Activated CD8-positive, alpha-beta memory T cell treated with anti-CD3 and anti-CD28 coated beads for 36 hours (primary cell): ENCODE measurements around the gene KRTAP20-4. TPM values are rescaled to one million over a fixed set of nuclear protein-coding genes. Genes with fewer than 3 reads are reported as not detected.

Experiments
- CTCF ChIA-PET: fragments of 350-600 bp; sonication (Branson Sonifier 250); formaldehyde crosslinking; loops from one replicate; lab custom pipeline; 2021; ENCODE audit warnings: antibody characterized with exemption; lab: Charles Lee
- POLR2A ChIA-PET: fragments of 350-600 bp; sonication (Branson Sonifier 250); formaldehyde crosslinking; loops from one replicate; lab custom pipeline; 2021; ENCODE audit warnings: antibody characterized with exemption; lab: Charles Lee
- total RNA-seq, 2 experiments: library from RNA; stranded (reverse); gene quantifications; one replicate each; pipeline ENCODE4 v1.2.3, GENCODE V29; 2021

Gene KRTAP20-4
- total RNA-seq, 2 experiments from 2014 or later = not detected

- CTCF ChIA-PET = no interaction called here
- POLR2A ChIA-PET = interaction anchor here (1.2 kb wide), 1 partner anchor 194 kb away, joined by 3 read pairs; no protein-coding TSS in a partner anchor
These were observed 22.1 kb downstream of the KRTAP20-4 start, which contains the start of gene KRTAP20-3 for GRCh38 chr21:30642564-30642963. KRTAP20-3 (plus strand) TSS chr21:30642864.

GRCh38 chr21:30646904-30647414, 26.5 kb downstream of the KRTAP20-4 start:
- ChIA-PET POLR2A (no interaction called here), CTCF (no interaction called here)

- ChIA-PET POLR2A (no interaction called here), CTCF (no interaction called here)
These were observed 32.5 kb downstream of the KRTAP20-4 start for GRCh38 chr21:30652891-30653290.

- POLR2A ChIA-PET = no interaction called here
- CTCF ChIA-PET = no interaction called here
These were observed 48.3 kb downstream of the KRTAP20-4 start for GRCh38 chr21:30668776-30669175.

Other genes with a start within 250 kb of the KRTAP20-4 start
- gene KRTAP13-2, start 248.4 kb upstream of the KRTAP20-4 start, total RNA-seq = not detected
- gene KRTAP13-1, start 224.6 kb upstream of the KRTAP20-4 start, total RNA-seq = not detected
- not detected for gene KRTAP13-3, start 194.7 kb upstream of the KRTAP20-4 start, total RNA-seq
- gene KRTAP13-4, start 190.4 kb upstream of the KRTAP20-4 start, total RNA-seq = not detected
- not detected for gene KRTAP15-1, start 180.4 kb upstream of the KRTAP20-4 start, total RNA-seq
- not detected for gene KRTAP19-1, start 140.3 kb upstream of the KRTAP20-4 start, total RNA-seq
- gene KRTAP19-2, start 133.2 kb upstream of the KRTAP20-4 start, total RNA-seq = not detected
- gene KRTAP19-3, start 128.6 kb upstream of the KRTAP20-4 start, total RNA-seq = not detected
- gene KRTAP19-4, start 123.5 kb upstream of the KRTAP20-4 start, total RNA-seq = not detected
- gene KRTAP19-5, start 118.5 kb upstream of the KRTAP20-4 start, total RNA-seq = not detected
- gene KRTAP19-6, start 78.8 kb upstream of the KRTAP20-4 start, total RNA-seq = not detected
- not detected for gene KRTAP19-7, start 59.3 kb upstream of the KRTAP20-4 start, total RNA-seq
- not detected for gene KRTAP22-2, start 30.2 kb upstream of the KRTAP20-4 start, total RNA-seq
- not detected for gene KRTAP6-3, start 28.2 kb upstream of the KRTAP20-4 start, total RNA-seq
- not detected for gene KRTAP6-2, start 21.7 kb upstream of the KRTAP20-4 start, total RNA-seq
- not detected for gene KRTAP22-1, start 19.5 kb upstream of the KRTAP20-4 start, total RNA-seq
- not detected for gene KRTAP6-1, start 6.7 kb upstream of the KRTAP20-4 start, total RNA-seq
- gene KRTAP20-1, start 4.2 kb upstream of the KRTAP20-4 start, total RNA-seq = not detected
- gene KRTAP20-2, start 14.6 kb downstream of the KRTAP20-4 start, total RNA-seq = not detected
- gene KRTAP20-3, start 22.2 kb downstream of the KRTAP20-4 start, total RNA-seq = not detected
- gene KRTAP21-3, start 98.2 kb downstream of the KRTAP20-4 start, total RNA-seq = not detected
- gene KRTAP21-2, start 126.6 kb downstream of the KRTAP20-4 start, total RNA-seq = not detected
- not detected for gene KRTAP21-1, start 134.8 kb downstream of the KRTAP20-4 start, total RNA-seq
- gene KRTAP8-1, start 192.6 kb downstream of the KRTAP20-4 start, total RNA-seq = not detected
- not detected for gene KRTAP7-1, start 209.1 kb downstream of the KRTAP20-4 start, total RNA-seq